Stimulated activated CD8-positive, alpha-beta memory T cell treated with anti-CD3 and anti-CD28 coated beads, Interleukin-15, amount 100 ng/mL, for 24 hours (primary cell): Measurements from ENCODE around the gene OSBPL8.

Experiments used
- DNase-seq: peaks from one replicate; pipeline ENCODE4 v3.0.0-alpha.2; 2020; ENCODE audit warnings: low read depth

Gene OSBPL8

DNA sequence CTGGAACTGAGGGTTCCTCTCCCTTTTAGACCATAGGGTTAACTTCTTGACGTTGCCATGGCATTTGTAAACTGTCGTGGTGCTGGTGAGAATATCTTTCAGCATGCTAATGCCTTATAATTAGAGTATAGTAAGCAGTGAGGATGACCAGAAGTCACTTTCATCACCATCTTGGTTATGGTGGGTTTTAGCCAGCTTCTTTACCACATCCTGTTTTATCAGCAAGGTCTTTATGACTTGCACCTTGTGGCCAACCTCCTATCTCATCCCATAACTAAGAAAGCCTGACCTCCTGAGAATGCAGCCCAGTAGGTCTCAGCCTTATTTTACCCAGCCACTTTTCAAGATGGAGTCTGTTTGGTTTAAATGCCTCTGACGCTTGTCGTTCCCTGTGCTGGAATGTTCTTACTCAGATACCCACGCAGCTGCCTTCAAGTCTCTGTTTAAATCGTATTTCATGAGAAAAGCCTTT is 255.5 kb downstream of the OSBPL8 start:
- no peak for DNase-seq

DNA sequence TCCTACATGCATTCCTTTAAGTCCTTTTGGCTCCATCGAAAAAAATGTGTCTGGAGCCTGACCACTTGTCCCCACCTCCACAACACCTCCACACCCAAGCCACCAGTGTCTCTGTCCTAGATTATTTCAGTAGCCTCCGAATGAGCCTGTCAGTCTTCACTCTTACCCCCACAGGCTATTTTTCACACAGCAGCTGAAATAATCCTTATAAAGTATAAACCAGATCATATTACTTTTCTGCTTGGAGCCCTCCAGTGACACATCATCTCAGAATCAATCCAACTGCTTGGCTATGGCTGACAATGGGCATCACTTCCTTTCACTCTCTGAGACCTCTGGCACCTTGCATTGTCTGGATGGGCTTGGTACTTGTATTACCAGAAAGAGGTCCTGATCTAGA is 256.2 kb downstream of the OSBPL8 start:
- DNase-seq: no peak
